ENCODE measurements around the gene PRR16.

DNA sequence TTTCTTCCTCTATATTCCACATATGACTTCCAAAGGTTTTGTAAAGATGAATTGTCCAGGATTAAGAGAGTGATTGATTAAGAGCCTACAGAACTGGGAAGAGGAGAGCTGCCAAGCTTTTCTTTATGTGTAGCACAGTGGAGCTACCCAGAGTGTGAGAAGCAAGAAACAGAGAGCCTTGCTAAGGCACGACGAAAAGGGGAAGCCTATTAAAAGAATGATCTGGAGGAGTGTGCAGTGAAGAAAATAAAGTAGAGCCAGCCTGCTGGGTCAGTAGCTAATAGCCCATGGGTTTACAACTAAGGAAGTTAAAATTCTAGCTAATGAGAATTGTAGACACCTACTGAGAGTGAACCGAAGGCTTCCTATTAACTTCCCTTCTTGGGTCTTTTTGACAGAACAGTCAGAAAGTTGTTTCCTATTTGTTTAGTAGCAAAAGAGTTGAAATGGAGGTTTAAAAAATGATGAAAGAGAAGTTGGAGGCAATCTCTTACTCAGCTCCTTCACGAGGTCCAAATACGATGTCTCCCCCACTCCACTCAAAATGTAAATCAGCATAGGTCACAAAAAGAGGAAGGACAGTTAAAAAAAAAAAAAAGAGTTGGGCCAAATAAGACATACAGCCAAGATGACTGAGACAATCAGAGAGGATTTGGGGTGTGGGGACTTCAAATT is 957 bp upstream of the PRR16 start:
- TF ChIP-seq, protein P1, sequence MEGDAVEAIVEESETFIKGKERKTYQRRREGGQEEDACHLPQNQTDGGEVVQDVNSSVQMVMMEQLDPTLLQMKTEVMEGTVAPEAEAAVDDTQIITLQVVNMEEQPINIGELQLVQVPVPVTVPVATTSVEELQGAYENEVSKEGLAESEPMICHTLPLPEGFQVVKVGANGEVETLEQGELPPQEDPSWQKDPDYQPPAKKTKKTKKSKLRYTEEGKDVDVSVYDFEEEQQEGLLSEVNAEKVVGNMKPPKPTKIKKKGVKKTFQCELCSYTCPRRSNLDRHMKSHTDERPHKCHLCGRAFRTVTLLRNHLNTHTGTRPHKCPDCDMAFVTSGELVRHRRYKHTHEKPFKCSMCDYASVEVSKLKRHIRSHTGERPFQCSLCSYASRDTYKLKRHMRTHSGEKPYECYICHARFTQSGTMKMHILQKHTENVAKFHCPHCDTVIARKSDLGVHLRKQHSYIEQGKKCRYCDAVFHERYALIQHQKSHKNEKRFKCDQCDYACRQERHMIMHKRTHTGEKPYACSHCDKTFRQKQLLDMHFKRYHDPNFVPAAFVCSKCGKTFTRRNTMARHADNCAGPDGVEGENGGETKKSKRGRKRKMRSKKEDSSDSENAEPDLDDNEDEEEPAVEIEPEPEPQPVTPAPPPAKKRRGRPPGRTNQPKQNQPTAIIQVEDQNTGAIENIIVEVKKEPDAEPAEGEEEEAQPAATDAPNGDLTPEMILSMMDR (IDR thresholded peaks at IDR 0.05) = no peak
- no peak for TF ChIP-seq POLR2A (IDR thresholded peaks at IDR 0.05)
